Bronchial epithelial cell (primary cell): Measurements from ENCODE around the gene BOC. TPM values are rescaled to one million over a fixed set of nuclear protein-coding genes. Genes with fewer than 3 reads are reported as not detected.

Experiments used
- DNase-seq: peaks from one replicate; pipeline ENCODE4 v3.0.0-alpha.2; 2010; ENCODE audit warnings: low read depth
- FAIRE-seq: peaks from 2 replicates; lab custom pipeline; 2011; peaks lifted over from hg19 to GRCh38; lab: Jason Lieb, UNC
- H3K27me3 ChIP-seq: 2 replicates; pipeline ENCODE4 v1.5.1; 2011; ENCODE audit warnings: low read length; ENCODE audit not compliant: control insufficient read depth, insufficient read depth
- H3K36me3 ChIP-seq: 2 replicates; pipeline ENCODE4 v1.5.1; 2011; ENCODE audit warnings: low read length; ENCODE audit not compliant: control insufficient read depth, insufficient read depth
- H3K4me3 ChIP-seq: 2 replicates; pipeline ENCODE4 v1.5.1; 2011; ENCODE audit warnings: mild to moderate bottlenecking, low read depth, low read length, control low read depth
- total RNA-seq: library from RNA; depleted of rRNA; stranded (reverse); fragments of >200 nt; gene quantifications from 2 replicates; pipeline ENCODE4 v1.2.1, GENCODE V29; 2014
- TF ChIP-seq, protein P1 (sequence below): IDR thresholded peaks from 2 replicates; pipeline ENCODE4 v1.5.1; 2011; ENCODE audit warnings: mild to moderate bottlenecking, moderate library complexity, low read length, control low read depth, inconsistent platforms; ENCODE audit not compliant: insufficient read depth, severe bottlenecking

Gene BOC
- total RNA-seq, 1 donor from 2014 or later: 1.3 TPM

DNA sequence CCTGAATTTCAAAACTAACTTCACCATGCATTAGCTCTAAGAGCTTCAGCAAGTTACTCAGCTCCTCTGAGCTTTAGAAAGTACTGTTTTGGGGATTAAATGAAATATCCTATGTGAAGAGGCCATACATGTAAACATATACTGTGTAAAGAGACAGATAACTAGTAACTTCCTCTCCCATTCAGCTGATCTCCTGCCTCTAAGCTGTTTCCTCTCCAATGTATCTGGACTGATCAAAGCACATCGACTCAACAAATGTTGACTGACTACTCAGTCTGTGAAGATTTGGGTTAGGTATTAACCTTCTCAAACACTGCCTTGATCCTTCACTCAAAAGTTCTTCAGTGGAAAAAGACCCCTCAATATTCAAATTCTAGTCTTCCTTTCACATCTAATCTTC, 82.0 kb downstream of the BOC start:
- no peak for FAIRE-seq
- no peak overlapping the region for H3K4me3 ChIP-seq
- H3K27me3 ChIP-seq: no peaks in the 10 kb centered on the region
- TF ChIP-seq, protein P1, sequence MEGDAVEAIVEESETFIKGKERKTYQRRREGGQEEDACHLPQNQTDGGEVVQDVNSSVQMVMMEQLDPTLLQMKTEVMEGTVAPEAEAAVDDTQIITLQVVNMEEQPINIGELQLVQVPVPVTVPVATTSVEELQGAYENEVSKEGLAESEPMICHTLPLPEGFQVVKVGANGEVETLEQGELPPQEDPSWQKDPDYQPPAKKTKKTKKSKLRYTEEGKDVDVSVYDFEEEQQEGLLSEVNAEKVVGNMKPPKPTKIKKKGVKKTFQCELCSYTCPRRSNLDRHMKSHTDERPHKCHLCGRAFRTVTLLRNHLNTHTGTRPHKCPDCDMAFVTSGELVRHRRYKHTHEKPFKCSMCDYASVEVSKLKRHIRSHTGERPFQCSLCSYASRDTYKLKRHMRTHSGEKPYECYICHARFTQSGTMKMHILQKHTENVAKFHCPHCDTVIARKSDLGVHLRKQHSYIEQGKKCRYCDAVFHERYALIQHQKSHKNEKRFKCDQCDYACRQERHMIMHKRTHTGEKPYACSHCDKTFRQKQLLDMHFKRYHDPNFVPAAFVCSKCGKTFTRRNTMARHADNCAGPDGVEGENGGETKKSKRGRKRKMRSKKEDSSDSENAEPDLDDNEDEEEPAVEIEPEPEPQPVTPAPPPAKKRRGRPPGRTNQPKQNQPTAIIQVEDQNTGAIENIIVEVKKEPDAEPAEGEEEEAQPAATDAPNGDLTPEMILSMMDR: no peak
- no peaks in the 10 kb centered on the region for H3K36me3 ChIP-seq
- no peak for DNase-seq

DNA sequence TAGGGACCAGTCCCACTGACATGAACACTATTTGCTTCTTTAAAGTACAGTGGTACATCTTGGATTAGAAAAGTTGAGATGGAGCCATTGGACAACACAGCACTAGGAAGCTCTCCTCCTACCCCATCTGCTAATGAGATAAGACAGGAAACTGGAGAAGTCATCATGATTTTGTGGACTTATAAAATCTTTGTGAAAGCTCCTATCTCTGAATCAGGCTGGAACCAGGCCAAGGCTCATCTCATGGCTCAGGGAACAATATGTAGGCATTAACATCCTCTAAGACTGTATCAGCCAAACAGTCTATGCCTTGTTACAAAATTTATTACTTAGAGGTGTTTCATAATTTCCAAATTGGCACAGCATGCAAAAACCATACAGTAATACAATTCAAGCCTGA, 84.1 kb downstream of the BOC start:
- TF ChIP-seq, protein P1: no peak
- no peak for FAIRE-seq
- no peak overlapping the region for H3K4me3 ChIP-seq
- no peaks in the 10 kb centered on the region for H3K36me3 ChIP-seq
- no peak for DNase-seq
- no peaks in the 10 kb centered on the region for H3K27me3 ChIP-seq

DNA sequence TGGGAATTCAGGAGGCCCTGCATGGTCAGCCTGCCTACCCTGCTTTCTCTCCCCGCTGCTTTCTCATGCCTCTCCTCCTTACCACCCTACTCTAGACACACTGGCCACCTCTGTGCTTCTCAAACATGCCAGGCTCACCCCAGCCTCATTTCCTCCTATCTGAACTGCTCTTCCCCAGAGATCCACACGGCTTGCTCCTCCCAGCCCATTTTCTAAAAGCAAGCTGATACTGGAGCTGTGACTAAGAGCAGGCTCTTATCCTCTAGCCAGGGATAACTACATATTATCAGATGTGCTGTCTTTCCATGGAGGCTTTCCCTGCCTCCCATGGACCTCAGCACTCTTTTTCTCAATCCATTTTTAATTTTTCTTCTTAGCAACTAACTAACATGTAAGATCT, 85.9 kb downstream of the BOC start:
- TF ChIP-seq, protein P1: no peak
- H3K4me3 ChIP-seq: no peak overlapping the region
- no peak for DNase-seq

DNA sequence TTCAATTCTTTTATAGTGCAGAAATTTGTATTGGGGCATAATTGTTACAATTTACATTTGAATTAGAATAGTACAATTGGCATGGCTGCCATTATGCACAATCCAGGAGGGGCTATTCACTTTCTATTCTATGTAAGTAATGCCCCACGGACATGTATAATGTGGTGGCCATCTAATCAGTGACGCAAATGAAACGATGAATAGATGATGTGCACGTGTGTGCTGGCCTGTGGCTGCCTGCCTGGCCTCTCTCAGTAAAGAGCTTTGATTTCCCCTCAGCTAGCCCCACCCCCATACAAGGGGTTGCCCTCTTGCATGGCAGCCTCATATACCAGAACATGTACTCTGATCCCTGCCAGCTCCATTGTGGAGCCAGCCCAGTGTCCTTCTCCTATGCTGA, 86.5 kb downstream of the BOC start:
- H3K36me3 ChIP-seq: no peaks in the 10 kb centered on the region
- TF ChIP-seq, protein P1: no peak
- FAIRE-seq (no peak), DNase-seq (no peak)
- H3K4me3 ChIP-seq: no peak overlapping the region
- no peaks in the 10 kb centered on the region for H3K27me3 ChIP-seq

More for the DNA sequence above, 85.9 kb downstream of the BOC start:
- no peak for FAIRE-seq
- Histone ChIP-seq H3K27me3 (no peaks in the 10 kb centered on the region), H3K36me3 (no peaks in the 10 kb centered on the region)

DNA sequence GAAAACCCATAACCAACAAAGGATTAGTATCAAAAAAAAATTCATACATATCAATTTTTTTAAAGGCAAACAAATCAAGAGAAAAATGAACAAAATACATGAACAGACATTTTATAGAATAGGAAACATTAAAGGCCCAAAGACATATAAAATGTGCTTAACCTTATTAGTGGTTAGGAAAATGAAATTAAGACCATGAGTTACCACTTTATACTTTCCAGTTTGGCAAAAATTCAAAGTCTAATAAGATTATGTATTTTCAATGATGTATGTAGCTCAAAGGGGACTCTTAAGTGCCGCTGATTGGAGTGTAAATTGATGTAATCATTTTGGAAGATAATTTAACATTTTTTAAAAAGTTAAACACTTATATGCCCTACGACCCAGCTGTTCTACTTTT, 89.2 kb downstream of the BOC start:
- no peak overlapping the region for H3K4me3 ChIP-seq
- FAIRE-seq: no peak

DNA sequence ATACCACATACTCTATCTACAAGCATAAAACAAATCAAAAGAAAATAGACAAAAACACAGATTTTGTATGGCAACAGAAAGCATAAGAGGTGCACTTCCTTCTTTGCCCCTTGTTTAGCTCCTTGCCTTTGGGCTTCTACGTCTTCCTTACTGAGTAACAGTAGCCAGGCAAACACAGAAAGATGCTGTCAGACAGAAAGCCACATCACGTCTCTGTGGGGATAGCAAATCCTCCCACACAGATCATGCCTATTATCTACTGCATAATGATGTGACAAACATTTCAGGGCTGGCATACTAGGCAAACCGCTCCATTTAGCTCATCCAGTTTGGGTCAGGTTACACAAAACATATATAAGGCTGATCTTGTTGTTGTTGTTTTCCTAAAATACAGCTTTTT, 92.7 kb downstream of the BOC start:
- Histone ChIP-seq H3K27me3 (no peaks in the 10 kb centered on the region), H3K4me3 (no peak overlapping the region), H3K36me3 (no peaks in the 10 kb centered on the region)
- TF ChIP-seq, protein P1: no peak
- FAIRE-seq (no peak), DNase-seq (no peak)

More for the DNA sequence above, 89.2 kb downstream of the BOC start:
- Histone ChIP-seq H3K27me3 (no peaks in the 10 kb centered on the region), H3K36me3 (no peaks in the 10 kb centered on the region)
- DNase-seq: no peak
- TF ChIP-seq, protein P1: no peak
